KG1 (cell line): ENCODE results near the gene SNAP23.
"Not testable (repeated sequence)": the region's sequence is repeated elsewhere in the genome, so short reads cannot be mapped to it uniquely, and the experiment has no call there.

Experiments
- DNase-seq: peaks from one replicate; lab custom pipeline; 2025; lab: John Stamatoyannopoulos, UW

Gene SNAP23

DNA sequence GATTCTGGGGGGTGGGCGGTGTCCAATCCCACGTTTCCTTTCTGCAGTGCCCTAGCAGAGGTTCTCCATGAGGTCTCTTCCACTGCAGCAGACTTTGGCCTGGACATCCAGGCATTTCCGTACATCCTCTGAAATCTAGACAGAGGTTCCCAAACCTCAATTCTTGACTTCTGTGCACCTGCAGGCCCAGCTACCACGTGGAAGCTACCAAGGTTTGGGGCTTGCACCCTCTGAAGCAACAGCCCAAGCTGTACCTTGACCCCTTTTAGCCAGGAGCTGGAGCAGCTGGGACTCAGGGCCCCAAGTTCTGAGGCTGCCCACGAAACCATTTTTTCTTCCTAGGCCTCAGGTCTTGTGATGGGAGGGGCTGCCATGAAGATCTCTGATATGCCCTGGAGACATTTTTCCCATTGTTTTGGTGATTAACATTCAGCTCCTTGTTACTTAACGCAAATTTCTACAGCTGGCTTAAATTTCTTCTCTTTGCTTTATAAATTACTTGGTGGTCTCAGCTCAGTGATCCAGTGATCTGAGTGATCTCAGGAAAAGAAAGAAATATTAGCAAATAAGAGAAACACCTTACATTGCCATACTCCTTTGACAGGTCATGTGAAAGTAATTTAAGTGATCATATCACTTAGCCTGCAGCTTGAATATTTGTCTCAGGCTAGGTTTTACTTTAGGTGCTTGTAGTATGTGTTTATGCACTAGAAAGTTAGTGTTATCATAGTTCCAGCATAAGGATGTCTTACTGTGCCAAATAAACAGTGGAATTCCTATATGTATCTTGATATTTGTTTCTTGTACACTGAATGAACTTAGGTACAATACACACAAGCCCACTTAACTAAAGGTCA, 3.0 kb downstream of the SNAP23 start:
- no peak for DNase-seq

DNA sequence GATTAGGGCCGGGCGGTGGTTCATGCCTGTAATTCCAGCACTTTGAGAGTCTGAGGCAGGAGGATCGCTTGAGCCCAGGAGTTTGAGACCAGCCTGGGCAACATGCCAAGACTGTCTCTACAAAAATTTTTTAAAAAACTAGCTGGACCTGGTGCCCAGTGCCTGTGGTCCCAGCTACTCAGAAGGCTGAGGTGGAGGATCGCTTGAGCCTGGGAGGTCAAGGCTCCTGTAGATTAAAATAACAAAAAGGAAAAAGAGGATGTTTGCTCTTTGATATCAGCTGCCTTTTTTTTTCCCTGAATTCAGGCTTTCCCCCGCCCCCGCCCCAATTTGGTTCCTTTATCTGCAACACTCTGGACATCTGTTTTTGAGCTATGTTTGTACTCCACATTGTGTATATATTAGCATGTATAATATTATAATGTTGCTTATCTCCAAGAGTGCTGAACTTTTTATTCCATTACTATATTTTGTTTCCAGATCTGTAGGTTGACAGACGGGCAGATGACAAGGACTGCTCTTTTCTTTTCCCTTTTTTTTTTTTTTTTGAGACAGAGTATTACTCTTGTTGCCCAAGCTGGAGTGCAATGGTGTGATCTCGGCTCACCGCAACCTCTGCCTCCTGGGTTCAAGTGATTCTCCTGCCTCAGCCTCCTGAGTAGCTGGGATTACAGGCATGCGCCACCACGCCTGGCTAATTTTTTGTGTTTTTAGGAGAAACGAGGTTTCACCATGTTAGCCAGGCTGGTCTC, 4.6 kb downstream of the SNAP23 start:
- no peak for DNase-seq

DNA sequence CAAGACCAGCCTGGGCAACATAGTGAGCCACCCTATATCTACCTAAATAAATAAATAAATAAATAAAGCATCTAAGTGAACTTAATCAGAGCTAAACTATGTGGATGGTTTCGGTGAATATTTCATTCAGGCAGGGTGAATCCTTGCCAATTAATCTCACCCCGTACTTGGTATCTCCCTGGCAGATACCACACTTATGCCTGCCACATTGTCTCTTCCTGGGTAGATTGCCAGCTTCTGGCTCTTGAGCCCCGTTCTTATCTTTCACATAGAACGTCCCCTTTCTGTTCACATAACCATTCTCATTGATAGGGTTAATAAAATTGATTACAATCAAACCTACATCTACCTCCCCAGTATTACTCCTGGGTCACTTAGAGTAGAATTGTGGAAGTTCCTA, 7.0 kb downstream of the SNAP23 start:
- DNase-seq, result no peak

DNA sequence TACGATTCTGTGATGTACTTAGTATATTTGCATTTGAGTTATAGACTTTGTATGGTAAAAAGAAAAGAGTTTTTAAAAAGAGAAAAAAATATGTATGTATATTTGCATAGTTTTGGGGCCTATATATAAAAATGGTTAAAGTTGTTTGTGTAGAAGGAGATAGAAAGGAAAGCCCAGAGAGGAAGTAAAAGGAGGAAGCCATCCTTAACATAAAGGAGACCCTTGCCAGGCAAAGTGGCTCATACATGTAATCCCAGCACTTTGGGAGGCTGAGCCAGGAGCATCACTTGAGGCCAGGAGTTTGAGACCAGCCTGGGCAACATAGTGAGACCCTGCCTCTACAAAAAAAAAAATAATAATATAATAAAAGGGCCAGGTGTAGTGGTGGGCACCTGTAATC, 8.4 kb downstream of the SNAP23 start:
- DNase-seq, result no peak

DNA sequence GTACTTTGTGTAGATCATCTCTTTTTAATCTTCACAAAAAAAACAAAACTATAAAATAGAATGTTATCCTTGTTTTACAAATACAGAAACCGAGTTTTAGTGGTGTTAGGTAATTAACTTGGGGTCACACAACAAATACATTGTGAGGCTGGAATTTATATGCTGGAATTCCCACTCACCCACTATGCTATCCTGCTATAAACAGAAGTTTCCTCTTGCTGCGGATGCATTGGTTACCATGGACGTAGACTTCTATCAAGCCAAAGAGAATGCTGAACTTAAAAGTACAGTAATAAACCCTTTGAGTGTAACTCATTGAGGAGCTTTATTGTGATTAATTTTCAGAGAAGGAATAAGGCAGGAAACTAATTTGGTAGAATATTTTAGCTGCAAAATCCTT, 9.2 kb downstream of the SNAP23 start:
- no peak for DNase-seq

DNA sequence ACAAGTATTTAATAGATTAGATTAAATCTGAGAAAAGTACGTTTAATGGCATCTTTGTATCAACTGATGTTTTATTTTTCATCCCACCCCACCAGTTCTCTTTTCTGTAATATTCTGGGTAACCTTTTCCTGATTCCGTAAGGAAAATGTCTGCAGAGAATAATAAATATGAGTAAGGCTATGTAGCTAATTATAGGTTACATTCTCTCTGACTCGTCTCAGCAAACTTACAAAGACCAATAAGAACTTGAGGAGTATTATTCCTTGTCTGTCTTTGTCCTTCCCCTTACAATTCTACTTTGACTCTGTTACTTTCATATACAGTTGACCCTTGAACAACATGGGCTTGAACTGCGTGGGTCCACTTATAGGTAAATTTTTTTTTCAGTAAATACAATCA, 12.1 kb downstream of the SNAP23 start:
- no peak for DNase-seq

DNA sequence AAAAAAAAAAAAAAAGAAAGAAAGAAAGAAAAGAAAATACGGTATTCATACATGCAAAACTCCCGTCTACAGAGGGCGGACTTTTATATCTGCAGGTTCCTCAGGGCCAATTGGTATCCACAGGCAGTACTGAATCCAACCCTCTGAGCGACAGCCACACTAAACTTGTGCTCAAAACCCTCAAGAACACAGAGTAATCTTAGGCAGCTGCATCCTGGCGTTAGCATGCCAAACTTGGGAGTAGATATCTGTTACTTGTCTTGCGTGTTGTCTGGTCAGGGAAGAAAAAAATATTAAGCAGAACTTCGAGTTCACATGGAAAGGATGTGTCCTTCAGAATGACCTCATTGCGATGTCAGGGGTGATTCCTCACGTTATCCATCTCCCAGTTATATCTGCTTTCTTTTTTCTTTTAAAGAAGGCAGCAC, 12.8 kb downstream of the SNAP23 start:
- no peak for DNase-seq

DNA sequence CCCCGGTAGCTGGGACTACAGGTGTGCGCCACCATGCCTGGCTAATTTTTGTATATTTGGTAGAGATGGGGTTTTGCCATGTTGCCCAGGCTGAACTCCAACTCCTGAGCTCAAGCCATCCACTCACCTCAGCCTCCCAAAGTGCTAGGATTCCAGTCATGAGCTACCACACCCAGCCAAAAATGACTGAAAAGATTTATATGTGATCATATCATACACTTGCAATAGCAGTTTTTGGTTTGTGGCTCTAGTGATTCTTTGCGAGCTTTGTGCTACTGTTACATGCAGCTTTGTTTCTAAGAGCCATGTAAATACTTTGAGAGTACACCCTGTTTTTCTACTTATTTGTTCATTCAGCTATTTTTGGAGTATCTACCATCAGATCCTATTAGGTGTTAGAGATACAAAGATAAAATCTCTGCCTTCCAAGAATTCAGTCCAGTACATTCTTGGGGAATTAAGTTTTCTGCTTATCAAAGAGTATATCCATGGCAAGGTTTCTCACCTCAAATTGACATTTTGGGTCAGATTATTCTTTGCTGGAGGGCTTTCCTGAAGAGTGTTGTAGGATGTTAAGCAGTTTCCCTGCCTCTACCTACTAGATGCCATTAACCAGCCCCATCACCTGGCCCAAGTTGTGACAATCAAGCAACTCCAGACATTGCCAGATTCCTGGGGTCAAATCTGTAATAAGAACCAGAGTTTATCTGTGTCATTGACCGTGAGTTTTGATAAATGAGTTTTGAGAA, 15.0 kb downstream of the SNAP23 start:
- no peak for DNase-seq

DNA sequence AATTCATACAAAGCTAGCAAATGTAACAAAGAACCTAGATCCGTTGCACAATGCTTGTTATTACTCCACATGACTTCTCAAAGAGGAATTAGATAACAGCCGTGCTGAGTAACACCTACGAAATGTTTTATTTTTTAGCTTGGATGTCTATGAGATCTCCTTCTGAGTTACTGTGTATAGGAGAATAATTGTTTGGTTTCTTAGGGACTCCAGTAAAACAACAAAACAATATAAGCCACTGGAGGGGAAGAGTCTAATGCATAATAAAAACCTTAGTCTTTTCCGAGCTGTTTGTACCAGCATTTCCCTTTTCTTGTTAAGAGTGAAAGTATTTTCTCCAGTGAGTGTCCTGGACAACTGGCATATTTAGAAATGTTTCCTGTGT, 15.6 kb downstream of the SNAP23 start:
- DNase-seq, result peak; percentile 25

DNA sequence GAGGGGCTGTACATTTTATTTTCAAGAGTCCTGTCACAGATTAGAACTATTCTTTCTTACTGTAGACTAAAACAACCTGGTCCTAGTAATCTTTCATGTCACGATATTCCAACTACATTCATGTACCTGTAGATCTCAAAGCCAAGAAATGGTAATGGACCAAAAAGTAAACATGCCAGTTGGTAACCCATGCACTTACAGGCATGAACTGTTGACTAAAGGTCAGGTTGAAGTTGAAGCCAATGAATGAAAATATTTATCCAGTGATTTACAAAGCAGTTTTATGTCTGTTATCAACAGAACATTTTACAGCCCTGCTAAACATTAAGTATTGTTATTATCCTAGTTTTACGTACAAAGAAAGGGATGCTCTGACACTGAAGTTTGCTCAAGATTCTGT, 27.9 kb downstream of the SNAP23 start:
- DNase-seq, result no peak

DNA sequence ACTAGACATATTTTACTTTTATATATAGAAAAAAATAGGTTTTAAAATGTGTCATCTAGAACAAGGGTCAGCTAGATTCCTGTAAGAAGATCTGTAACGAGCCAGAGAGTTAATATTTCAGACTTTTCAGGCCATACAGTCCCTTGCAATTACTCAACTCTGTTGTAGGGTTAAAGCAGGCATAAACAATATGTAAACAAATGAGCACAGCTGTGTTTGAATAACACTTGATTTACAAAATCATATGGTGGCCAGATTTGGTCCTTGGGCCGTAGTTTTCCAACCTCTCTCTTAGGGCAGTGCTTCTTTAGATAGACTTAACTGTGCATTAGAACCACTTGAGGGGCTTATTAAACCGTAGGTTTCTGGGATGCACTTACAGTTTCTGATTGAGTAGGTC, 33.5 kb downstream of the SNAP23 start:
- DNase-seq, result no peak

DNA sequence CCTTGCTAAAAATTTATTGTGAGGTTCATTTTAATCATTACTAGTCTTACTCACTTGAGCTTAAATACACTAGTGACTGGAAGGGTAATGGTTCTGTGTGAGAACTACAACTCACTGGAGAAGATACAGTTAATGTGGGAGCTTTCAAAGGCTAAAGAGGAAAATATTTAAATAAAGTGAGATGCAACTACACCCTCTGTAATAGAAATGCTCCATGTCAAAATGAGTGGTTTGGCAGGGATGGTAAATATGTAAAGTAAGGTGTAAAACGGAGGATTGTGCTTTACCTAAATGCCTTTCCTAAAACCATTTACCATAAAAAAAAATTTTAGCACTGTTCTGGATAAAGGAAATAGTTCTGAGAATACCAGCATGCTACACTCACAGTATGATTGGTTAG, 37.8 kb downstream of the SNAP23 start:
- no peak for DNase-seq

DNA sequence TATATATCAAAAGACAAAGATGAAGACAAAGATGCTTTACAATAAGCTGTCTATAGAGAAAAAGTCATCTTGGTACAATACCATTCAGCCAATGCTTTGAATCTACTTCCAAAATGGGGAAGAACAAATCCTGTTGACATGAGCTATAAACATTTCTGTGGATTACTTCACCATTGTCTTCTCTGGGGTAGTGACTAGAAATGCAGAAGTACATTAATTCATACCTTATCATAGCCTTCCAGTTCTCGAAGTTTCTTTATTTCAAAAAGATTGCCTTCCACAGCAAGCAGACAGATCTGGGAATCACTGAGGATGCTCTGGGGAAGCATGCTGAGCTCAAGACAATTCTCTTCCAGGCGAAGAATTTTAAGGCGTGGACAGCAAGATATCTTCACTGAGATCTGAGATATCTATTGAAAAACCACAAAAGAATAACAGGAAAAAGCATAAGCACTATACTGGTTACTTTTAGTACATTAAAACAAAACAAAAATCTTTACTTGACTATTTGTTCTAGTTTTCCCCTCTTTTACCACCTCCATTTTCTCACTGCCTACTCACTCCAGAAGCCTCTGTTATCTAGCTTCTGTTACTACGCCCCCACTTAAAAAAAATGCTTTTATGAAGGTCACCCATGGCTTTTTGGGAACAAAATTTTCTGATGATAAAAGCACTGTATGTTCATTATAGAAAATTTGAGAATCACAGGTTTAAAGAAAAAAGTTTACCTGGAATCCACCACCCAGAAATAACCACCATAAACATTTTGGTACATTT, 49.6 kb downstream of the SNAP23 start:
- DNase-seq, result no peak

DNA sequence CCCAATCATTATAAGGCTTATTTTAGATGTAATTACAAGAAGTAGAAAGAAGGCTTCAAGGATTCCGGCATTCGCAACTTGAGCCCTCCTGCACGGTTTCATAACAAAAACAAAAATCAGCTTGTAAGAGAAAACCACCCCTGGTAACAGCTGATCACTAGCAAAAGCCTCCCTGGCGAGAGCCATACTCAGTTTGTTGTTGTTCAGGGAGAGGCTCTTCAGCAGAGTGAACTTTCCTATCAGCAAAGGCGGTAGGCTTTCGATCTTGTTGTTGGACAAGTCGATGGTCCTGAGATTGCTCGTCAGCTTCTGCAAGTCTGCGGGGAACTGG, 52.4 kb downstream of the SNAP23 start:
- no peak for DNase-seq

DNA sequence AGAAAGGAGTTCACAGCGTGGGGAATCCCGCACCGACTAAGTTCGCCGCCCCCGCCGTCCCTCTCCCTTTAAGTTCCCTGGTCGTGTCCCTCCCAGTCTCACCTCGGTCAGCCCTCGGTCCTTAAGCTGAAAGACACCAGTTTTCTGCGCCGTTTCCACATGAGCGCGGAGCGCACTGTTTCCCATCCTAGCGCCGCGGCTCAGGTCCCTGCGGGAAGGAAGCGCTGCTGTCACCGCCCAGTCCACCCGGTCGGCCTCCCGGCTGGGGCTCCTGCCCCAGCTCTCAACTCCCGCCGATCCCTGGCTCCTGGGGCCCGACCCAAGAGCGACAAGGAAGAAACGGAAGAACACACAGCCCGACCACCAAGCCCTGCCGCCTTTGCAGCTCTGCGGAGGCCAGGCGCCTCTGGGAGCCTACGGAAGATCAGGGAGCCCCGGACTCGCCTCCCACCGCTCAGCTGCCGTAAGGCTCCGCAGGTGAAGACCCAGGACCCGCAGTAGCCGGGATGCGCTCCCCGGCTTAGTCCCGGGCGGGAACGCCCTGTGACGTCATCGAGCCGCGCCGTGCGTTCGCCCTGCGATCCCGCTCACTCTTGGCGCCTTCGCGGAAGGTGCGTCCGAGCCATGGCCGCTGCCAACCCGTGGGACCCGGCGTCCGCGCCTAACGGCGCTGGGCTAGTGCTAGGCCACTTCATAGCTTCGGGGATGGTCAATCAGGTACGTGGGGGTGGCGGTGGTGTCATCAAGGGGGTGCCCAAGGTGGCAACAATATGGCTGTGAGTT, 53.0 kb downstream of the SNAP23 start, which contains the start of the genes HAUS2 and LRRC57:
TSS of gene HAUS2 (plus strand) at position 590 of the 783 bp plus-strand sequence. CDS start at position 625, 35 bp downstream.
TSS of gene LRRC57 (minus strand) at position 545 of the 783 bp plus-strand sequence. CDS start at position 186, 359 bp downstream.
- peak; percentile 76 for DNase-seq

DNA sequence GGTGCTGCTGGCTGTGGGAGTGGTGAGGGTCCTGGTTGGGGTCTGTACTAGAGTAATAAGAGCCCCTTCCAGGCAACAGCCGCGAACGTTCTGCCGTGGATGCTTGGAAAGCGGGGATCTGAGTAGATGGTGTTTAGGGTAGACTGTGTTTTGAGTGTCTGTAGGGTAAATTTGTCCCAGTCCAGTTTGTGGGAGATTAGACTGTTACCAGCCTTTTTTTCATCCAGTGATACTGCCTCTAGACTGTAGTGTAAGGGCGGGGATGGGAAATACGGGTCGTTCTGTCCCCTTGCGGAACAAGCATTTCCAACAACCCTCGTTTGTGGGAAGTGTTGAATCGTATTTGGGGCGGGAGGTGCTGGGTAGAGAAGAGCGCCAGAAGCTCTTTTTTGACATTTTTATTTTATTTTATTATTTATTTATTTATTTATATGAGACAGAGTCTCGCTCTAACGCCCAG, 53.6 kb downstream of the SNAP23 start:
- peak; percentile 54 for DNase-seq

DNA sequence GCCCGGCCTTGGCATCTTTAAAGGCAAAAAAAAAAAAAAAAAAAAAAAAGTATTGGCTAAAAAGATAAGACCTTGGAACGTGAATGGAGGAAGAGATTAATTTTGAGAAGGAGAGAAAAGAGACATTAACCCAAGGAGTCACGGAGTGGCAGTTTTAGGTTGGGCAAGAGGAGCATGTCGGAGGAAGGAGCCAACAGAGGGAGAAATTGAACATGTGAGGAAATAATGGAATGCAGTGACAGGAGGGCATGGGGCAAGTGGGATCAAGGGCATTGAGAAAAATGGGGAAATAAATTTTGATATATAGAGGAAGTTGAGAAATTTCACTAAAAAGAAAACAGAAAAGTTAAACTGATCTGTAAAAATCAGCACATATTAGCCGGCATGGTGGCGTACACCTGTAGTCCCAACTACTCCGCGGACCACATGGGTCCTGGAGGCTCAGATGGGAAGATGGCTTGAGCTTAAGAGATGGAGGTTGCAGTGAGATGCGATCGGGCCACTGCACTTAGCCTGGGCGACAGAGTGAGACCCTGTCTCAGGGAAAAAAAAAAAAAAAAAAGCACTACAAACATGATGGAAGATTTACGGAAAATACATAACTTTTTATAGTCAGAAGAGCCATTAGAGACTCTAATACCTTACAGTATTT, 54.4 kb downstream of the SNAP23 start:
- no peak for DNase-seq

DNA sequence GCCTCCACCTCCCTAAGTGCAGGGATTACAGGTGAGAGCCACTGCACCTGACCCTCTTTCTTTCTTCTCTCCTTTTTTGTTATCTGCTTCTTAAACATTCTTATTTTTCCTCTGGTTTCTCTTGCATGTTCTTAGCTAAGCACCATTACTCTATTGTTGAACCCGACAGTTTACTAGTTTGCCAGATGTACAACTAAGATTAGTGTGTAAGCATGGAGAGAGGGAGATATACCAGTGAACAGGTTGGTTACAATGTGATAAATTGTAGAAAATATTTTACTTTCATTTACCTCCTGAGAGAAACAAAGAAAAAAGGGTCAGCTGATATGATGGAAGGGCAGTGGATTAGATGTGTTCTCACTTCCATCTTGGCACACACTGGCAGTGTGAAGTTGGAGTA, 58.1 kb downstream of the SNAP23 start:
- no peak for DNase-seq

DNA sequence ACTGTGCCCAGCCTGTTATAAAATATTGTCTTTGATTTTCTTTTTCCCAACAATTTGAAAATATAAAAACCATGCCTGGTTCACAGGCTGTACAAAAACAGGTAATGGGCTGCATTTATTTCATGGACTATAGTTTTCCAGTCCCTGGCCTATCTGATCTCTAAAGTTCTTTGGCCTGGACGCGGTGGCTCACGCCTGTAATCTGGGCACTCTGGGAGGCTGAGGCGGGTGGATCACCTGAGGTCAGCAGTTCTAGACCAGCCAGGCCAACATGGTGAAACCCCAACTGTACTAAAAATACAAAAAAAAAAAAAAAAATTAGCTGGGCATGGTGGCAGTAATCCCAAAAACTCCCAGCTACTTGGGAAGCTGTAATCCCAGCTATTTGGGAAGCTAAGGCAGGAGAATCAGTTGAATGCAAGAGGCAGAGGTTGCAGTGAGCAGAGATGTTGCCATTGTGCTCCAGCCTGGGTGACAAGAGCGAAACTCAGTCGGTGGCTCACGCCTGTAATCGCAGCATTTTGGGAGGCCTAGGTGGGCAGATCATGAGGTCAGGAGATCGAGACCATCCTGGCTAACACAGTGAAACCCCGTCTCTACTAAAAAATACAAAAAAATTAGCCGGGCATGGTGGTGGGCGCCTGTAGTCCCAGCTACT, 61.2 kb downstream of the SNAP23 start:
- not testable (repeated sequence) for DNase-seq

DNA sequence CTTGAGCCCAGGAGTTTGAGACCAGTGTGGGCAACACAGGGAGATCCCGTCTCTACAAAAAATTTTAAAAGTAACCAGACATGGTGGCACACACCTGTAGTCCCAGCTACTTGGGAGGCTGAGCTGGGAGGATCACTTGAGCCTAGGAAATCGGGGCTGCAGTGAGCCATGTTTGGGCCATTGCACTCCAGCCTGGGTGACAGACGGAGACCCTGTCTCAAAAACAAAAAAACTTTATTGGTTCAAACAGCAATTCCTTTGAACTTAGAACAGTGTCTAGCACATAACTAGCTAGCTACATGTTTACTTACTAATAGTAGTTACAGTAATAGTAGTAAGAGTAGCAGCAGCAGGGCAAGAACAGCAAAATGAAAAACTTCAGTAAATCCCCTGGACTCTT, 63.3 kb downstream of the SNAP23 start:
- DNase-seq, result no peak
